Measurements from ENCODE around the gene DNAJC4.

The DNAJC4 gene

GRCh38 chr11:64249038-64249437 lies 18.7 kb downstream of the DNAJC4 start:
- no peaks in the 10 kb centered on the region for H3K27me3 ChIP-seq (replicated peaks; ENCODE audit: control insufficient read depth, insufficient read depth, low read length)
- no peak overlapping the region for H3K4me3 ChIP-seq (replicated peaks; ENCODE audit: low read depth, low read length)
- peaks cover 2% of the 10 kb centered on the region for H3K36me3 ChIP-seq (ENCODE audit: control insufficient read depth, insufficient read depth, low read length)
- DNase-seq (ENCODE audit: extremely low read depth, insufficient read length), result no peak
- TF ChIP-seq, protein P1, sequence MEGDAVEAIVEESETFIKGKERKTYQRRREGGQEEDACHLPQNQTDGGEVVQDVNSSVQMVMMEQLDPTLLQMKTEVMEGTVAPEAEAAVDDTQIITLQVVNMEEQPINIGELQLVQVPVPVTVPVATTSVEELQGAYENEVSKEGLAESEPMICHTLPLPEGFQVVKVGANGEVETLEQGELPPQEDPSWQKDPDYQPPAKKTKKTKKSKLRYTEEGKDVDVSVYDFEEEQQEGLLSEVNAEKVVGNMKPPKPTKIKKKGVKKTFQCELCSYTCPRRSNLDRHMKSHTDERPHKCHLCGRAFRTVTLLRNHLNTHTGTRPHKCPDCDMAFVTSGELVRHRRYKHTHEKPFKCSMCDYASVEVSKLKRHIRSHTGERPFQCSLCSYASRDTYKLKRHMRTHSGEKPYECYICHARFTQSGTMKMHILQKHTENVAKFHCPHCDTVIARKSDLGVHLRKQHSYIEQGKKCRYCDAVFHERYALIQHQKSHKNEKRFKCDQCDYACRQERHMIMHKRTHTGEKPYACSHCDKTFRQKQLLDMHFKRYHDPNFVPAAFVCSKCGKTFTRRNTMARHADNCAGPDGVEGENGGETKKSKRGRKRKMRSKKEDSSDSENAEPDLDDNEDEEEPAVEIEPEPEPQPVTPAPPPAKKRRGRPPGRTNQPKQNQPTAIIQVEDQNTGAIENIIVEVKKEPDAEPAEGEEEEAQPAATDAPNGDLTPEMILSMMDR (IDR thresholded peaks at IDR 0.05; ENCODE audit: insufficient read depth, low read length, poor library complexity, severe bottlenecking), result no peak

GRCh38 chr11:64249563-64250414 lies 19.4 kb downstream of the DNAJC4 start:
- Histone ChIP-seq H3K36me3 (ENCODE audit: control insufficient read depth, insufficient read depth, low read length) (peaks cover 2% of the 10 kb centered on the region; the same call in 1 of the 2 replicates), H3K4me3 (replicated peaks; ENCODE audit: low read depth, low read length) (no peak overlapping the region), H3K27me3 (replicated peaks; ENCODE audit: control insufficient read depth, insufficient read depth, low read length) (no peaks in the 10 kb centered on the region)
- TF ChIP-seq, protein P1 (IDR thresholded peaks at IDR 0.05; ENCODE audit: insufficient read depth, low read length, poor library complexity, severe bottlenecking), result no peak
- DNase-seq (ENCODE audit: extremely low read depth, insufficient read length), result no peak

DNA sequence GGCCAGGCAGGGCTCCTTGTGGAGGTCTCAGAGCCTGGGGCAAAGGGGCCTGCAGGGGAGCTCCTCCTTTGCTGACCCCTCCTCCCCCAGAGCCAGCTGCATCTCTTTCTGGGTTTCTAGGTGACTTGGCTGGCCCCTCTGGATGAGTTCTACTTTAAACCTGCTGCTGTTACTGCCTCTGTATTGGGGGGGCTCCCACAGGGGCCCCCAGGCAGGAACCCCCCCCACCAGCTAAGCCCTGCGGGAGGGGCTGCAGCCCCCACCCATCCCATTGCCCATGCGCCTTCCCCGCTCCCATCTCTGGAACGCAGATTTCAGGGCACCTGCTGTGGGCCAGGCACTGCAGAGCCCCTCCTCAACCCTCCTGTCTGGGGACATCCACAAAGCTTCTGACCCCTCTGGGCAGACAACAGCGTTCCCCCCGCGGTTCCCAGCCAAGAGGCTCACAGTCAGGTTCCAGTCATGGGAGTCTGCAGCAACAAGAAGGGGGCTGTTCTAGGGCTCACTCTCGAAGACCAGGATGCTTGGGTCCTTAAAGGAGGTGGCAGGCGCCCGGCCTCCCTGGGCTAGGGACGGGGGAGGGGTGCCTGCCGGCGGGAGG lies 20.2 kb downstream of the DNAJC4 start:
- no peak for DNase-seq (ENCODE audit: extremely low read depth, insufficient read length)
- TF ChIP-seq, protein P1 (IDR thresholded peaks at IDR 0.05; ENCODE audit: insufficient read depth, low read length, poor library complexity, severe bottlenecking), result no peak
- peaks cover 1% of the 10 kb centered on the region; the same call in 1 of the 2 replicates for H3K36me3 ChIP-seq (ENCODE audit: control insufficient read depth, insufficient read depth, low read length)
- H3K4me3 ChIP-seq (replicated peaks; ENCODE audit: low read depth, low read length), result peak overlapping the region; percentile 59
- no peaks in the 10 kb centered on the region for H3K27me3 ChIP-seq (replicated peaks; ENCODE audit: control insufficient read depth, insufficient read depth, low read length)

DNA sequence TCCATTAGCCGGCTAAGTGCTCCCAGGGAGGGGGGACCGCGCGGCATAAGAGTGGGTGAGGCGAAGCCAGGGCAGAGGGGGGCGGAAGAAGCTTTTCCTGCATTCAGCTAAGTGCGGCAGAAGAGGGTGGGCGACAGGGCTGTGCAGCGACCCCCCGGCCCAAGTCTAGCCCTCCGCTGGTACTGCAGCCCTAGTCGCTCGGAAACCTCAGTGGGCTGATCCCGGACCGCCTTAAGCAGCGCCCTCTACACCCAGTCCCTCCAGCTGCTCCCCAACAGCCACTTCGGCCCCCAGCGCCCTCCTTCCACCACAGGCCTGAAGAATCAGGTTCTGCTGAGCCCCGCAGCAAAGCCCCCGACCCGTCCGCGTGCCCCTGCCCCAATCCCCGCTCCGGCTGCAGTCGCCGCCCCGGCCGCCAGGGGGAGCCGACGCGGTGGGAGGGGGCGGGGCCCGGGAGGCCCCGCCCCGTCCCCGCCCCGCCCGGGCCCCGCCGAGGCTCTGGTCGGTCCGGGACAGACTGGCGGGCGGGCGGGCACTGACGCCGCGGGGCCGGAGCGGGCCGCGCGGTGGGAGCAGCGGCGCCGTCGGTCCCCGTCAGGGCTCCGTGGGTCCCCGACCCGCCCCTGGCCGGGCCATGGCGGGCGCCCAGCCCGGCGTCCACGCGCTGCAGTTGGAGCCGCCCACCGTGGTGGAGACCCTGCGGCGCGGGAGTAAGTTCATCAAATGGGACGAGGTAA lies 20.8 kb downstream of the DNAJC4 start, which contains the start of gene PLCB3:
TSS of gene PLCB3 (plus strand) at position 515 of the 737 bp plus-strand sequence. CDS start at position 635, 120 bp downstream.
- Histone ChIP-seq H3K36me3 (ENCODE audit: control insufficient read depth, insufficient read depth, low read length) (peaks cover 4% of the 10 kb centered on the region), H3K4me3 (replicated peaks; ENCODE audit: low read depth, low read length) (peak within 1 kb of the TSS; percentile 71), H3K27me3 (replicated peaks; ENCODE audit: control insufficient read depth, insufficient read depth, low read length) (no peaks in the 10 kb centered on the region)
- peak; percentile 55 for DNase-seq (ENCODE audit: extremely low read depth, insufficient read length)
- TF ChIP-seq, protein P1 (IDR thresholded peaks at IDR 0.05; ENCODE audit: insufficient read depth, low read length, poor library complexity, severe bottlenecking), result peak; percentile 62

DNA sequence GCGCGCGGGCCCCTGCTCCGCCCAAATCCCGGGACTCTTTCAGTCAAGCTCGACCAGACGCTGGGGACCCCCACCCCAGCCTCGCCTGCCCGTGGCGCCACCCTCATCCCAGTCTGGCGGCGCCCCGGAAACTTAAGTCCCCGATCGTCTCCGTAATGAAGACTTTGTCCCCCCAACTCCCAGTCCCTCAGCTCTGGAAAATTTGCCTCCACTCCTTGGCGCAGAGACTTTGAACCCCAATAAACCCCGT lies 21.3 kb downstream of the DNAJC4 start:
- no peak for DNase-seq (ENCODE audit: extremely low read depth, insufficient read length)
- TF ChIP-seq, protein P1 (IDR thresholded peaks at IDR 0.05; ENCODE audit: insufficient read depth, low read length, poor library complexity, severe bottlenecking), result no peak
- Histone ChIP-seq H3K4me3 (replicated peaks; ENCODE audit: low read depth, low read length) (peak overlapping the region; percentile 71), H3K36me3 (ENCODE audit: control insufficient read depth, insufficient read depth, low read length) (peaks cover 7% of the 10 kb centered on the region), H3K27me3 (replicated peaks; ENCODE audit: control insufficient read depth, insufficient read depth, low read length) (no peaks in the 10 kb centered on the region)

Data from GM06990 (cell line).